Measurements from ENCODE around the gene MARCO. TPM values are rescaled to one million over a fixed set of nuclear protein-coding genes. Genes with fewer than 3 reads are reported as not detected.

MARCO gene
- total and polyA plus RNA-seq, 2 of the 8 experiments (the other 6 are each of a cell fraction or from before 2014, with no cell fraction given) = not detected

GRCh38 chr2:119025013-119025412, 83.0 kb downstream of the MARCO start:
- ChIA-PET POLR2A (ENCODE audit: partially characterized antibody) (no interaction called here), CTCF (ENCODE audit: partially characterized antibody) (interaction anchor here (0.8 to 9.1 kb wide), 15 partner anchors 8 to 266 kb away, joined by 3 to 64 read pairs (median 5); no protein-coding TSS in a partner anchor)
- no peak overlapping the region for H4K91ac ChIP-seq (replicated peaks; ENCODE audit: insufficient read length, low read length)
- H2BK12ac ChIP-seq (ENCODE audit: low read depth, low read length) = no peak overlapping the region
- no peaks in the 10 kb centered on the region for H3K79me1 ChIP-seq (ENCODE audit: low read depth, low read length)
- no peak overlapping the region for H3K27ac ChIP-seq (ENCODE audit: low read depth, low read length)
- FAIRE-seq (no peak), DNase-seq (ENCODE audit: low read depth in 1 of 2, low spot score in 2 of 2) (peak in 1 of 2 experiments; percentile 20)
- no peak overlapping the region for H3K23ac ChIP-seq (ENCODE audit: insufficient read length)
- H2AFZ ChIP-seq (ENCODE audit: low read length) = no peak overlapping the region
- H2BK120ac ChIP-seq (replicated peaks; ENCODE audit: low read depth, low read length) = no peak overlapping the region
- no peaks in the 10 kb centered on the region for H3K79me2 ChIP-seq (ENCODE audit: control insufficient read depth in 1 of 2, insufficient read depth in 2 of 2, low read length in 2 of 2)
- no peak overlapping the region for H3K9ac ChIP-seq (replicated peaks in 1 of 4; ENCODE audit: extremely low read depth in 1 of 4, low read depth in 3 of 4, low read length in 3 of 4)
- no peak overlapping the region for H3K4me3 ChIP-seq (ENCODE audit: extremely low read depth in 1 of 4, insufficient read depth in 2 of 4, low read depth in 3 of 4, low read length in 4 of 4)
- H3K14ac ChIP-seq (ENCODE audit: insufficient read length) = no peak overlapping the region
- no peak overlapping the region for H4K5ac ChIP-seq (ENCODE audit: insufficient read length, low read depth, low read length)
- H4K20me1 ChIP-seq (replicated peaks in 1 of 2; ENCODE audit: control insufficient read depth in 1 of 2, insufficient read depth in 2 of 2, low read length in 2 of 2) = no peaks in the 10 kb centered on the region
- H3K4ac ChIP-seq (replicated peaks; ENCODE audit: insufficient read length, low read depth, low read length) = no peak overlapping the region
- H2BK15ac ChIP-seq (ENCODE audit: low read length) = no peak overlapping the region
- no peak overlapping the region for H2BK5ac ChIP-seq (ENCODE audit: low read depth, low read length)
- H3K9me3 ChIP-seq (ENCODE audit: insufficient read depth in 2 of 2, low read depth in 1 of 2, low read length in 1 of 2) = peaks cover 5% of the 10 kb centered on the region in 2 experiments; a peak in 2 of 4 replicates
- WGBS, 2 experiments (ENCODE audit: extremely low coverage in 1 of 2, insufficient coverage in 1 of 2, insufficient read length in 1 of 2, insufficient replicate concordance in 2 of 2, low coverage in 1 of 2, low lambda C conversion rate in 2 of 2, missing lambda C conversion rate in 1 of 2) = 89% methylated on average over 7 of the region's 7 CpGs; no CpG with 5 or more reads in 1 of the 2 experiments
- no peak overlapping the region for H3K4me2 ChIP-seq (ENCODE audit: insufficient read depth in 1 of 2, low read depth in 2 of 2, low read length in 2 of 2)
- H3K4me1 ChIP-seq (replicated peaks in 1 of 4; ENCODE audit: control insufficient read depth in 3 of 4, insufficient read depth in 4 of 4, low read length in 3 of 4) = no peaks in the 10 kb centered on the region; a peak in 1 of 7 replicates
- H3K27me3 ChIP-seq (replicated peaks in 1 of 4; ENCODE audit: control insufficient read depth in 3 of 4, extremely low read depth in 1 of 4, insufficient read depth in 3 of 4, low read length in 3 of 4) = no peaks in the 10 kb centered on the region
- H3K56ac ChIP-seq (replicated peaks; ENCODE audit: insufficient read length, low read depth, low read length) = no peak overlapping the region
- no peak overlapping the region; the same call in 1 of the 2 replicates for H2BK20ac ChIP-seq (ENCODE audit: low read length)
- no peak overlapping the region for H4K8ac ChIP-seq (ENCODE audit: extremely low read depth, insufficient read depth, low read length)
- TF ChIP-seq MAFK (IDR thresholded peaks at IDR 0.05; ENCODE audit: low read depth, low read length) = no peak
- no peak for TF ChIP-seq MAX (IDR thresholded peaks at IDR 0.05)
- TF ChIP-seq CHD2 (IDR thresholded peaks at IDR 0.05; ENCODE audit: low read length) = no peak
- no peaks in the 10 kb centered on the region for H3K36me3 ChIP-seq (ENCODE audit: control insufficient read depth in 2 of 4, insufficient read depth in 4 of 4, low read length in 3 of 4)
- H3K18ac ChIP-seq (ENCODE audit: extremely low read depth, low read length) = no peak overlapping the region
- no peak overlapping the region for H2AK5ac ChIP-seq (ENCODE audit: low read depth, low read length)
- no peaks in the 10 kb centered on the region for H3K23me2 ChIP-seq (ENCODE audit: low read depth, low read length)

All from H1 (cell line).